Endothelial cell of umbilical vein (primary cell): ENCODE results near the gene OXNAD1.

ENCODE experiments used
- CTCF ChIP-seq, 2 donors: IDR thresholded peaks; 1 replicate in 1 of 2; 2 replicates in 1 of 2; pipeline ENCODE4 v1.5.1; 2011; ENCODE audit warnings: low read length in 2 of 2, mild to moderate bottlenecking in 2 of 2, moderate library complexity in 2 of 2, control low read depth in 1 of 2, inconsistent platforms in 1 of 2, low read depth in 1 of 2; ENCODE audit not compliant: insufficient read depth in 1 of 2; ENCODE audit errors: extremely low read depth in 1 of 2
- EZH2 ChIP-seq: IDR thresholded peaks from 2 replicates; pipeline ENCODE4 v1.6.1; 2012; ENCODE audit warnings: borderline replicate concordance, low read depth, mild to moderate bottlenecking, moderate library complexity, low read length, inconsistent platforms; ENCODE audit not compliant: severe bottlenecking
- FOS ChIP-seq: IDR thresholded peaks from 2 replicates; pipeline ENCODE4 v1.6.1; 2011; ENCODE audit warnings: mild to moderate bottlenecking, low read length, moderate library complexity, borderline replicate concordance; ENCODE audit not compliant: insufficient read depth
- MAX ChIP-seq: IDR thresholded peaks from 2 replicates; pipeline ENCODE4 v1.6.1; 2011; ENCODE audit not compliant: insufficient read depth, insufficient read length
- POLR2A ChIP-seq: IDR thresholded peaks from 2 replicates; pipeline ENCODE4 v1.6.1; 2012; ENCODE audit warnings: low read depth, mild to moderate bottlenecking, control low read depth, low read length
- POLR2AphosphoS5 ChIP-seq: IDR thresholded peaks from 2 replicates; pipeline ENCODE4 v1.6.1; 2012; ENCODE audit warnings: low read depth, mild to moderate bottlenecking, control low read depth, low read length, moderate library complexity; ENCODE audit not compliant: insufficient read depth

- no peak for TF ChIP-seq POLR2A
- no peak for TF ChIP-seq POLR2AphosphoS5
- no peak for TF ChIP-seq CTCF (IDR thresholded peaks at IDR 0.05; ENCODE audit: extremely low read depth in 1 of 2, insufficient read depth in 1 of 2, low read depth in 1 of 2, low read length in 2 of 2)
- TF ChIP-seq EZH2, result no peak
- no peak for TF ChIP-seq MAX
- TF ChIP-seq FOS, result no peak
Measured at GRCh38 chr3:16352428-16352827, 87.4 kb downstream of the OXNAD1 start.
